Muscle layer of duodenum (tissue), 2 donors: ENCODE data around the gene NCL.
"Not testable (repeated sequence)": the region's sequence is repeated elsewhere in the genome, so short reads cannot be mapped to it uniquely, and the experiment has no call there.

Source experiments
- H3K27ac ChIP-seq: one replicate; pipeline ENCODE4 v1.7.0; 2013; ENCODE audit warnings: mild to moderate bottlenecking, low read length
- H3K27me3 ChIP-seq: one replicate; pipeline ENCODE4 v1.7.0; 2013; ENCODE audit warnings: low read depth, mild to moderate bottlenecking, control low read depth, low read length
- H3K36me3 ChIP-seq, 2 donors: one replicate each; pipeline ENCODE4 v1.7.0; 2013; ENCODE audit warnings: low read length in 2 of 2, control low read depth in 1 of 2, mild to moderate bottlenecking in 1 of 2; ENCODE audit not compliant: insufficient read depth in 2 of 2, control insufficient read depth in 1 of 2
- H3K4me1 ChIP-seq, 2 donors: one replicate each; pipeline ENCODE4 v1.7.0; 2013; ENCODE audit warnings: low read length in 2 of 2, mild to moderate bottlenecking in 2 of 2, control low read depth in 1 of 2, moderate library complexity in 1 of 2; ENCODE audit not compliant: insufficient read depth in 2 of 2, control insufficient read depth in 1 of 2
- H3K4me3 ChIP-seq, 2 donors: one replicate each; pipeline ENCODE4 v1.7.0; 2013; ENCODE audit warnings: low read length in 2 of 2, low read depth in 1 of 2, mild to moderate bottlenecking in 1 of 2
- H3K9me3 ChIP-seq, 2 donors: one replicate each; pipeline ENCODE4 v1.7.0; 2013; ENCODE audit warnings: low read length in 2 of 2, control low read depth in 1 of 2, mild to moderate bottlenecking in 1 of 2; ENCODE audit not compliant: control insufficient read depth in 1 of 2
- donor health status: healthy.

The NCL gene

GRCh38 chr2:231455222-231455621 is 9.1 kb downstream of the NCL start:
- H3K9me3 ChIP-seq = no peaks in the 10 kb centered on the region
- H3K36me3 ChIP-seq = peaks cover 69 to 73% of the 10 kb centered on the region in 2 donors
- H3K27ac ChIP-seq = no peak overlapping the region
- H3K27me3 ChIP-seq = no peaks in the 10 kb centered on the region
- H3K4me3 ChIP-seq = no peak overlapping the region
- H3K4me1 ChIP-seq = peaks cover 0 to 3% of the 10 kb centered on the region in 2 donors

- H3K4me3 ChIP-seq = no peak overlapping the region
- H3K4me1 ChIP-seq = peaks cover 0 to 3% of the 10 kb centered on the region in 2 donors
- peaks cover 61 to 65% of the 10 kb centered on the region in 2 donors for H3K36me3 ChIP-seq
- no peak overlapping the region for H3K27ac ChIP-seq
- H3K27me3 ChIP-seq = no peaks in the 10 kb centered on the region
- H3K9me3 ChIP-seq = no peaks in the 10 kb centered on the region
Measured at GRCh38 chr2:231454361-231454791, 9.9 kb downstream of the NCL start.

GRCh38 chr2:231452799-231453508 is 11.3 kb downstream of the NCL start:
- peaks cover 47 to 51% of the 10 kb centered on the region in 2 donors for H3K36me3 ChIP-seq
- H3K9me3 ChIP-seq = no peaks in the 10 kb centered on the region
- peaks cover 0 to 3% of the 10 kb centered on the region in 2 donors for H3K4me1 ChIP-seq
- H3K27me3 ChIP-seq = no peaks in the 10 kb centered on the region
- H3K4me3 ChIP-seq = no peak overlapping the region
- no peak overlapping the region for H3K27ac ChIP-seq

GRCh38 chr2:231450548-231450989 is 13.7 kb downstream of the NCL start:
- H3K9me3 ChIP-seq = no peaks in the 10 kb centered on the region
- H3K4me3 ChIP-seq = no peak overlapping the region
- no peak overlapping the region for H3K27ac ChIP-seq
- peaks cover 0 to 3% of the 10 kb centered on the region in 2 donors for H3K4me1 ChIP-seq
- no peaks in the 10 kb centered on the region for H3K27me3 ChIP-seq
- peaks cover 23 to 27% of the 10 kb centered on the region in 2 donors for H3K36me3 ChIP-seq

DNA sequence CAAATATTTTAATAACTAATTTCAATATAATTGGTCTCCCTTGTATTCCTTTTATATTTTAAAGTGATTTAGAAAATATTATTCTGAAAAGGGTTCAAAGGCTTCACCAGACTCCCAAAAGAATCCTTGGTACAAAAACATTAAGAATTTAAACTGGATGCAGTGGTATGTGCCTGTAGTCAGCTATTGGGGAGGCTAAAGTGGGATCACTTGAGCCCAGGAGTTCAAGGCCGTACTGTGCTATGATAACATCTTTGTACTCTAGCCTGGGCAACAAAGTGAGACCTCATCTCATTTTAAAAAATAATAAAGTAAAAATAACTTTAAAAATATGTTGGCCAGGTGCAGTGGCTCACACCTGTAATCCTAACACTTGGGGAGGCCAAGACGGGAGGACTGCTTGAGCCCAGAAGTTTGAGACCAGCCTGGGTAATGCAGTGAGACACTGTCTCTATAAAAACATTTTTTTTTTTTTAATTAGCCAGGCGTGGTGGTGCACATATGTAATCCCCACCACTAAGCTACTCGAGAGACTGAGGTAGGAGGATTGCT is 14.7 kb downstream of the NCL start:
- peaks cover 0 to 3% of the 10 kb centered on the region in 2 donors for H3K4me1 ChIP-seq
- H3K27me3 ChIP-seq = no peaks in the 10 kb centered on the region
- H3K9me3 ChIP-seq = no peaks in the 10 kb centered on the region
- no peak overlapping the region for H3K27ac ChIP-seq
- H3K4me3 ChIP-seq = no peak overlapping the region
- peaks cover 15 to 17% of the 10 kb centered on the region in 2 donors for H3K36me3 ChIP-seq

DNA sequence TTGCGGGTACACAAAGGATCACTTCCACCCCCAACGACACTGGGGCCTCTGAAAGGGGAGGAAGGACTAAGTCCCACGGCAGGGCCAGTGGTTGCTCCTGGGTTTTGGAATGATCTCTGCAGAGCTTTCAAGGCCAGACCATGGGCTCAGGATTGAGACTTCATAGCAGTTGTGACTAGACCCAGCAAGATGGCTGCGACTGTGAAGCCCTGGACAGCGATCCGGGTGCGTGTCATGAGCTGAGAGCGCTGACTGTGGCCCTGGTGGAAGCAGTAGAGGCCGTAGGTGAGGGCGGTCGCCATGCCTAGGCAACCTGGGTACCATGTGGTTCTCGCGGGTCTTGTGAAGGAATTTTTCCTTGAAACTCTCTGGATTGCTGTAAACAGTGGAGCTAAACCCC is 27.3 kb downstream of the NCL start:
- H3K4me1 ChIP-seq = no peaks in the 10 kb centered on the region

GRCh38 chr2:231433990-231434389 is 30.3 kb downstream of the NCL start:
- Histone ChIP-seq H3K9me3 (peaks cover 0 to 4% of the 10 kb centered on the region in 2 donors), H3K4me1 (no peaks in the 10 kb centered on the region), H3K27ac (no peak overlapping the region), H3K36me3 (no peaks in the 10 kb centered on the region), H3K4me3 (no peak overlapping the region), H3K27me3 (no peaks in the 10 kb centered on the region)

More for the DNA sequence above, 27.3 kb downstream of the NCL start:
- no peak overlapping the region for H3K4me3 ChIP-seq
- H3K36me3 ChIP-seq = no peaks in the 10 kb centered on the region
- no peaks in the 10 kb centered on the region for H3K27me3 ChIP-seq
- H3K9me3 ChIP-seq = no peaks in the 10 kb centered on the region
- H3K27ac ChIP-seq = no peak overlapping the region

DNA sequence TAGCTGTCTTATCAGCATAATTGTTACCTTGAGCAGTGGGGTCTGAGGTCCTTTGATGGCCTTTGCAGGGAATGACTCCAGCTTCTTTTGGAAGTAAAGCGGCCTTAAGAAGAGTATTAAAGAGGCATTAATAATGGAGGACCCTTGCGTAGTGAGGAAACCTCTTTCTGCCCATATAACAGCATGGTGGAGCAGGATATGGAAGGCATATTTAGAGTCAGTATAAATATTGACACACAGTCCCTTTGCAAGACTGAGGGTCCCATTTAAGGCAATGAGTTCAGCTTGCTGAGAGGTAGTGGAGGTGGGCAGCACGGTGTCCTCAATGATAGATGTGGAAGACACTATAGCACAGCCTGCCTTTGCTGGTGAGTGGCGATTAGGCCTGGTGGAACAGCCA is 32.7 kb downstream of the NCL start:
- Histone ChIP-seq H3K27ac (no peak overlapping the region), H3K36me3 (no peaks in the 10 kb centered on the region), H3K27me3 (no peaks in the 10 kb centered on the region), H3K9me3 (peaks cover 0 to 4% of the 10 kb centered on the region in 2 donors), H3K4me3 (no peak overlapping the region), H3K4me1 (no peaks in the 10 kb centered on the region)

GRCh38 chr2:231430437-231430836 is 33.8 kb downstream of the NCL start:
- H3K4me1 ChIP-seq, H3K27ac ChIP-seq, H3K4me3 ChIP-seq, H3K9me3 ChIP-seq, H3K27me3 ChIP-seq, H3K36me3 ChIP-seq: not testable (repeated sequence)

- Histone ChIP-seq H3K27ac (no peak overlapping the region), H3K4me1 (no peaks in the 10 kb centered on the region), H3K27me3 (no peaks in the 10 kb centered on the region), H3K9me3 (peaks cover 0 to 4% of the 10 kb centered on the region in 2 donors), H3K4me3 (no peak overlapping the region), H3K36me3 (no peaks in the 10 kb centered on the region)
Measured at GRCh38 chr2:231429901-231430300, 34.4 kb downstream of the NCL start.

DNA sequence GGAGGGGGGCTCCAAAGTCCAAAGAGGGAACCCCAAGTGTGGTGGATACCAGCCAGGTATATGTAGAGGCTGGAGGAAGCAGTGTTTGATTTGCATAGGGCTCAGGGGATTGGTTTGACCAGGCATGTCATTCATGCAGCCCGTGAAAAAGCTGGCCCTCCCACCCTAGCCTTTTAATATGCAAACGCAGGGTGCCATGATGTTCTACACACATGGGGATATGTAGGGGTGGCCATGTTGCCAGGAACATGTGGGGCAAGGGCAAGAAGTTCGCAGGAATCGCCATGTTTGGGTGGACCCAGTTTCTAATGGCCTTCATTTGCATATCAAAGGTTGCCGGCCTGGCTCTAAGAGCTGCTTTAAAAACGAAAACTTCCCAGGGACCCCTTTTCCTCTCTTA is 35.1 kb downstream of the NCL start:
- H3K27me3 ChIP-seq = no peaks in the 10 kb centered on the region
- no peak overlapping the region for H3K27ac ChIP-seq
- H3K4me1 ChIP-seq = no peaks in the 10 kb centered on the region

More for the DNA sequence above, 35.1 kb downstream of the NCL start:
- peaks cover 0 to 4% of the 10 kb centered on the region in 2 donors for H3K9me3 ChIP-seq
- H3K4me3 ChIP-seq = no peak overlapping the region
- H3K36me3 ChIP-seq = no peaks in the 10 kb centered on the region
